ENCODE results near the gene ICOSLG.
"Not testable (repeated sequence)": the region's sequence is repeated elsewhere in the genome, so short reads cannot be mapped to it uniquely, and the experiment has no call there.

DNA sequence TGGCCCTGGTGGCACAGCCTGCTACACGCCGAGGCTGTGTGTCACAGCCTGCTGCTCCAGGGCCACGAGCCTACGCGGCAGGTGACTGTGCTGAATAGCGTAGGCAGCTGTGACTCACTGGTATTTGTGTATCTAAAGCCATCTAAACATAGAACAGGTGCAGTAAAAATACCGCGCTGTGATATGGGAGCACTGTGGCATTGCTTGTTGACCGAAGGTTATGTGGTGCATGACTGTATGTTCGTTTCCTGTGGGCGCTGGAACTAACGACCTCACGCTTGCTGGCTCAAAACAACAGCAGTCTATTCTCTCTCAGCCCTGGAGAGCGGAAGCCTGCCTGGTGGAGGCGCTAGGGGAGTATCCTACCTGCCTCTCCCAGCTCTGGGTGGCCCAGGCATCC is 3.2 kb upstream of the ICOSLG start:
- TF ChIP-seq POLR2A (IDR thresholded peaks at IDR 0.05): not testable (repeated sequence)
- TF ChIP-seq, protein P1, sequence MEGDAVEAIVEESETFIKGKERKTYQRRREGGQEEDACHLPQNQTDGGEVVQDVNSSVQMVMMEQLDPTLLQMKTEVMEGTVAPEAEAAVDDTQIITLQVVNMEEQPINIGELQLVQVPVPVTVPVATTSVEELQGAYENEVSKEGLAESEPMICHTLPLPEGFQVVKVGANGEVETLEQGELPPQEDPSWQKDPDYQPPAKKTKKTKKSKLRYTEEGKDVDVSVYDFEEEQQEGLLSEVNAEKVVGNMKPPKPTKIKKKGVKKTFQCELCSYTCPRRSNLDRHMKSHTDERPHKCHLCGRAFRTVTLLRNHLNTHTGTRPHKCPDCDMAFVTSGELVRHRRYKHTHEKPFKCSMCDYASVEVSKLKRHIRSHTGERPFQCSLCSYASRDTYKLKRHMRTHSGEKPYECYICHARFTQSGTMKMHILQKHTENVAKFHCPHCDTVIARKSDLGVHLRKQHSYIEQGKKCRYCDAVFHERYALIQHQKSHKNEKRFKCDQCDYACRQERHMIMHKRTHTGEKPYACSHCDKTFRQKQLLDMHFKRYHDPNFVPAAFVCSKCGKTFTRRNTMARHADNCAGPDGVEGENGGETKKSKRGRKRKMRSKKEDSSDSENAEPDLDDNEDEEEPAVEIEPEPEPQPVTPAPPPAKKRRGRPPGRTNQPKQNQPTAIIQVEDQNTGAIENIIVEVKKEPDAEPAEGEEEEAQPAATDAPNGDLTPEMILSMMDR (IDR thresholded peaks at IDR 0.05): not testable (repeated sequence)
